Stimulated activated CD8-positive, alpha-beta memory T cell treated with anti-CD3 and anti-CD28 coated beads, Interleukin-4, amount 100 ng/mL, for 48 hours (primary cell): ENCODE results near the gene SMARCA4.

Source experiments
- DNase-seq: peaks from one replicate; pipeline ENCODE4 v3.0.0-alpha.2; 2020

The SMARCA4 gene

DNA sequence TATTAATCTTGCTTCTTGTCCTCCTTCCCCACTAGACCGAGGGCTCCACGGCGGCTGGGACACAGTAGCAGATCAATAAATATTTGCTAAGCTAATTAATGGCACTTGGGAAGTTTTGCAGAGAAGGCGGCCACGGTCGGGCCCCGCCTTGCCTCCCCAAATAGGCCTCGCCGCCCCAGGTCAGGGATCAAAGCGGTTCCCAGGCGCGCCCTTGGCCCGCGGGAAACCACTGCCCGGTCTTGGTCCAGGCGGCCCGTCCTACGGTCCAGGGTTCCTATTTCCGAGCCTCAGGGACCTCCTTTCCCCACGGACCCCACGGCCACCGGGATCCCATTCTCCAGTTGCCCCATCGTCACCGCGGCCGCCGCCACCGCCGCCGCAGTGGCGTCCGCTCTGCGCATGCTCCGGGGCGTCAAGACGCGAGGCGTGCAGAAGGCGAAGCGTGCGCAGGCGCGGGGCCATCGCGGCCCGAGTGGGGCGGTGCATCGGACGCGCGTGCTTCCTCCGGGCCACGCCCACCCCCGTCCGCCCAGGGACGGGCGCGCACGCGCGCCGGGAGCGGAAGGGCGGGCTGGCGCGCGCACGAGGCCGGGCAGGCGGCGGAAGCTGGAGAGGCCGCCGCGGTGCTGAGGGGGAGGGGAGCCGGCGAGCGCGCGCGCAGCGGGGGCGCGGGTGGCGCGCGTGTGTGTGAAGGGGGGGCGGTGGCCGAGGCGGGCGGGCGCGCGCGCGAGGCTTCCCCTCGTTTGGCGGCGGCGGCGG lies at the start of gene SMARCA4:
SMARCA4 (plus strand) TSS at position 717 of the 759 bp plus-strand sequence. CDS start 23,122 bp downstream, outside the sequence.
- DNase-seq = peak; percentile 98

DNA sequence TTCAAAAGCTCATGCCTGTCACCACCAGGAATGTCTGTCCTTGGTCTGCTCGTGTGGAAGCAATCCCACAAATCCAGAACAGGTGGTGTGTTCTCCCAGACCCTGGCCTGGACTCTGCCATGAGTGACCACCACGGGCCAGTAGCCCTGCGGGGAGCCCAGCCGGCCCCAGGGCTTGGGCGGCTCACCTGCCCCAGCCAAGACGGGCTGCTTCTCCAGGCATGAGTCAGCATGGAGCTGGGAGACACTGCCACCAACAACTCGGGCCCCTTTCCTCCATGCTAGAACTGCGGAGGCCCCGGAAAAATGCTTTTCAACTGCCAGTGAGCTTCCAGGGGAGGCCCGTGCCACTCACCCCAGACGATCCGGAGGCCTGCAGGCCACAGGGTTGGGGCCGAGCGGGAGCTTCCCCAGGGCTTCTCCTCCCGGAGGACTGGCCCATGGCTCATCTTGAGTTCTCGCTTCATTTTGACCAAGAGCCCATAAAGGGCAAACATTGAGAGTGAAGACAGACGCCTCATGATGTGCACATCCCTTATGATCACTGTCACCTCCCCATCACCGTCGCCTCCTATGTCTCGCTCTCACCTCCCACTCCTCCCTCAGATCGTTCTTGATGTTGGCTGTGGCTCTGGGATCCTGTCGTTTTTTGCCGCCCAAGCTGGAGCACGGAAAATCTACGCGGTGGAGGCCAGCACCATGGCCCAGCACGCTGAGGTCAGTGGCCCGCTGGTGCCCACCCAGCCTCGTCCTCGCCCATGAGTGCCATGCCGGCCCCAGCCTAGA lies 49.1 kb upstream of the SMARCA4 start:
- no peak for DNase-seq

- no peak for DNase-seq
Observed at GRCh38 chr19:10912619-10913018, 48.2 kb upstream of the SMARCA4 start.

GRCh38 chr19:10913716-10914340 lies 47.0 kb upstream of the SMARCA4 start:
- DNase-seq = no peak

DNA sequence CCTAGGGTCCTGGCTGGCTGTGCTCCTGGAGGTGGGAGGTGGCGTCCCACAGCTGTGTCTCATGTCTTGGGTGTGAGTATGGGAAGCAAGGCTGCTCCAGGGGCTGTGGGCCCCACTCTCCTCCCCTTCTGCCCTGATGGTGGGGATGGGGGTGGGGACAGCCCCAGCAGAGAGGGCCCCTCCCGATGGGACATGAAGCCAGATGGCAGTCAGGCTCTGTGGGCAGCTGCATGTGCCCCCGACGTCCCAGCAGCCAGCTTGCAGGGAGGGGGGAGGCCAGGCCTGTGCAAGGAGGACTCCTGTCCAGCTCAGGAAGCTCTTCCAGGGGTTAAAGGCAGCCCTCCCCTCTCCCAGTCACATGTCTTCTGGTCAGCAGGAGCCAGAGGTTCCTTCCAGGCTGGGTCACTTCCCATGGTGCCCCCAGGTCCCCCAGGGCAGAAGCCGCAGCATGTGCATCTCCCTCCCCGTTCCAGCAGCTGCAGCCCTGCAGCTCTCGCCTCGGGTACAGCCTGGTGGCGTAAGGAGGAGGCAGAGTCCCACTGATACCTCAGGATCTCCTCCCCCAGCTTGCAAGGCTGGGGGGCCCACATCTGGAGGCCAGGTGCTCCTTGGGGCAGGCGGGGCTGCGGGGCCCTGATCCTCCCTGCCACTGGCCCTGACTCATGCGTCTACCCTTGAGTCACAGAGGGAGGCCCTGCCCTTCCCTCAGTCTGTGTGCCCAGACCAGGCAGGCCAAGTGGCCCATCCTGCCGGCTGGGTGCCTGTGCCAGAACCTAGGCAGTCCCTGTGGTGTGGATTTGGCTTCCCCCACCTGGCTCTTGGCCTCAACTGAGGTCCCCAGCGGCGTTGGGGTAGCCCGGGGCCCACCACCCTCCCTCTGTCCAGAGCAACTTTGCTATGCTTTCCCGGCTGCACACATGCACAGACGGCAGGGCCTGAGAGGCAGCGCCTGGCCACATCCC lies 45.4 kb upstream of the SMARCA4 start:
- DNase-seq = no peak

GRCh38 chr19:10916602-10917001 lies 44.2 kb upstream of the SMARCA4 start:
- no peak for DNase-seq

DNA sequence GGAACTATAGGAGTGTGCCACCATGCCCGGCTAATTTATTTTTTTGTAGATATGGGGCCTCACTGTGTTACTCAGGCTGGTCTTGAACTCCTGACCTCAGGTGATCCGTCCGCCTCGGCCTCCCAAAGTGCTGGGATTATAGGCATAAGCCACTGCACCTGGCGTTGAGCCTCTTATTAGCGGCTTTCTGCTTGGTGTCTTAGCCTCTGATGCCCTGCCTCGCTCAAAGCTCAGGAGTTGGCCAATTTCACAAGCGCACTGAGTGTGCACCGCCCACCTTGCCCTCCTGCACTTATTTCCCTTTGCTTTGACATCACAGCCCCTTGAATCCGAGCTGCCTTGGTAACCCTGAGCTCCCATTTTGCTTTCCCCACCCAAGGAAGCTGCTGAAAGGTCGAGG lies 42.5 kb upstream of the SMARCA4 start:
- DNase-seq = no peak

DNA sequence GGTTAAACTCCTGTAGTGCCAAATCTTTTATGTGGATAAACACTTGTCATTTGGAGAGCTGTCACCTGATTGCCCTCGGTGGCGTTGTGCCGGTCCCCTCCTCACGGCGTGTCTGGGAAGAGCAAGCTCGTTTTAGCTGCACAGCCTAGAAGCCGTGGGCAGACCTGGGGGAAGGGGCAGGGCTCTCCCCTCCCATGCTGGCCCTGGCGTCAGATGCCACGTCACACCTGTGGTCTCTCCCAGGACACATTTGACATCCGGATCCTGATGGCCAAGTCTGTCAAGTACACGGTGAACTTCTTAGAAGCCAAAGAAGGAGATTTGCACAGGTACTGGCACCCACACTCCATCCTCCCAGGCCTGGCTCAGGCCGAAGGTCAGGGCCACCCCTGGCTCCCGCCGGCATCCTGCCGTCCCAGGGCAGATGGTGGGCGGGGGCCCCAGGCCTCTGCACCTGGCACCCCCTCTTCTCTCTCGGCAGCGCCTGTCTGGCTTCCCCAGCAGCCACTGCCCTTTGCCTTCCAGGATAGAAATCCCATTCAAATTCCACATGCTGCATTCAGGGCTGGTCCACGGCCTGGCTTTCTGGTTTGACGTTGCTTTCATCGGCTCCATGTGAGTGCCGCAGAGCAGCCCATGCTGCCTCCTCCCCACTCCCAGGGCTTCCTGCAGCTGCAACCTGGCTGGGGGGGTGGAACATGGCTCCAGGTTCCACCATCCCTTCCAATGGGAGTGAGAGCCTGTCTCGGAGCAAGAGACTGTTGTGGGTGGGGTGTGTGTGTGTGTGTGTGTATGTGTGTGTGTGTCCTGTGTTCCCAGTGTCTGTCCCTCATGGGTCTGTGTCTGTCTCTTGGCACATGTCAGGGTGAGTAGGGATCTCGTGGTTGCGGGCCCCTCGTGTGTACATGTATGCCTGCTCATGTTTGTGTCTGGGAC lies 41.2 kb upstream of the SMARCA4 start:
- DNase-seq = no peak

GRCh38 chr19:10920288-10920655 lies 40.6 kb upstream of the SMARCA4 start:
- no peak for DNase-seq

DNA sequence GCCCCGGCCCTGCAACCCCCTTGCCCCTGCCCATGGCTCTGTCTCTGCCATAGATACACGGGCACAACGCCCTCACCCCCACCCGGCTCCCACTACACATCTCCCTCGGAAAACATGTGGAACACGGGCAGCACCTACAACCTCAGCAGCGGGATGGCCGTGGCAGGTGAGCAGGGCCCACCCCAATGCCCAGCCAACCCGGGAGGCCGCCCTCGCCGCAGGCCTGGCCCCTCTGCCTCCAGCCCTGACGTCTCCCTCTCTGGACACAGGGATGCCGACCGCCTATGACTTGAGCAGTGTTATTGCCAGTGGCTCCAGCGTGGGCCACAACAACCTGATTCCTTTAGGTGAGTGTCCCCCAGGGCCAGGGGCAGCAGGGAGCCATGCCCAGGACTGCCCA lies 40.0 kb upstream of the SMARCA4 start:
- no peak for DNase-seq

GRCh38 chr19:10921199-10921909 lies 39.5 kb upstream of the SMARCA4 start:
- DNase-seq = no peak

GRCh38 chr19:10921910-10922637 lies 38.8 kb upstream of the SMARCA4 start:
- no peak for DNase-seq

- DNase-seq = no peak
Observed at GRCh38 chr19:10922638-10923014, 38.2 kb upstream of the SMARCA4 start.

DNA sequence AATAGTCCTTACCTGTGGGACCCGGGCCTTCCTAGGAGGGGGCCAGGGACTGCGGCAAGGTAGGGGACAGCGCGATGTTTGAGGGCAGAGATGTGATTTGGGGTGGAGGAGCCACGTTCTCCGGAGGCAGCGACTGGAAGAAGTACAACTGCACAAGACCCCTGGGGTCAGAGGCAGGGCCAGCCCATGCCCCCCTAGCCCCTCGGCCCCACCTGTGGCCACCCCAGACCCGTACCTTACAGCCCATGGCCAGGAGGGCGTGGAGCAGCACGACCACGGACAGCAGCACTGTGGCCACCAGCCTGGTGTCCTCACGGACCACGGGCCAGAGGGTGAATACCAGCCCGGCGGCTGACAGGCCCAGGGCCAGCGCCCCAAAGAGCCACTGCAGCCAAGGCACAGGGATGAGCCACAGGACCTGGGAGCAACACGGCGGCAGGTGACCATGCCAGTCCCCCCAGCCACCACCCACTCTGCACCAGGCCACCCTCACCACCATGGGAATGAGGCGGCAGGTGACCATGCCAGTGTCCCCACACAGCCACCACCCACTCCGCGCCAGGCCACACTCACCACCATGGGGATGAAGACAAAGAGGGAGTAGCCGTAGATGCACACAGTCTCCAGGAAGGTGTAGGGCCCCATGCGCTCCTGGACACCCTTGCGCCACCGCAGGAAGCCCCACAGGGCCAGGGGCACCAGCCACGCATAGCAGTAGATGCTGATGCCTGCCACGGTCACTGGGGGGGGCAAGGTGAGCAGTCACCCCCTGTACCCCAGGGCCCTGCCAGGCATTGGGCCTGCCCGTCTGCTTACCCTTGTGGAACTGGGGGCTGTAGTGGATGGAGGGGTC lies 37.3 kb upstream of the SMARCA4 start:
- no peak for DNase-seq

GRCh38 chr19:10924597-10924996 lies 36.2 kb upstream of the SMARCA4 start:
- DNase-seq = no peak

- DNase-seq = peak; percentile 37
Observed at GRCh38 chr19:10927730-10928562, 32.9 kb upstream of the SMARCA4 start.

GRCh38 chr19:10928563-10929401 lies 32.0 kb upstream of the SMARCA4 start, which contains the start of the genes TIMM29 and YIPF2:
Gene TIMM29 (plus strand): TSS chr19:10928811. CDS start chr19:10928823, 12 bp downstream.
Gene YIPF2 (minus strand): TSS chr19:10928639. CDS start chr19:10928410, 229 bp downstream.
- DNase-seq = peak; percentile 97
